CD4-positive, alpha-beta memory T cell (primary cell): ENCODE results near the gene ROBO3. TPM values are rescaled to one million over a fixed set of nuclear protein-coding genes. Genes with fewer than 3 reads are reported as not detected.

Experiments used
- CTCF ChIA-PET: fragments of 350-600 bp; sonication (Branson Sonifier 250); formaldehyde crosslinking; loops from one replicate; lab custom pipeline; 2021; ENCODE audit warnings: inconsistent platforms; ENCODE audit not compliant: partially characterized antibody; lab: Charles Lee
- POLR2A ChIA-PET: fragments of 350-600 bp; sonication (Branson Sonifier 250); formaldehyde crosslinking; loops from one replicate; lab custom pipeline; 2021; ENCODE audit not compliant: partially characterized antibody; lab: Charles Lee
- DNase-seq, 5 donors: peaks; one replicate each; pipeline versions ENCODE4 v3.0.0 to v3.0.0-alpha.2; 2020 to 2022; ENCODE audit warnings: mixed read lengths in 1 of 5
- H3K27ac ChIP-seq: one replicate; pipeline ENCODE4 v1.7.0; 2013; ENCODE audit warnings: low read depth, low read length
- H3K27me3 ChIP-seq: 2 replicates; pipeline ENCODE4 v1.7.0; 2013; ENCODE audit warnings: mild to moderate bottlenecking, low read length, moderate library complexity; ENCODE audit not compliant: insufficient read depth
- H3K36me3 ChIP-seq: 2 replicates; pipeline ENCODE4 v1.7.0; 2013; ENCODE audit warnings: mild to moderate bottlenecking, low read length, moderate library complexity; ENCODE audit not compliant: insufficient read depth
- H3K4me1 ChIP-seq: 2 replicates; pipeline ENCODE4 v1.7.0; 2013; ENCODE audit warnings: mild to moderate bottlenecking, low read length, moderate library complexity; ENCODE audit not compliant: insufficient read depth
- H3K4me3 ChIP-seq, 2 donors: one replicate each; pipeline ENCODE4 v1.7.0; 2013; ENCODE audit warnings: low read length in 2 of 2, mild to moderate bottlenecking in 1 of 2
- H3K9me3 ChIP-seq, 2 donors: one replicate each; pipeline ENCODE4 v1.7.0; 2013; ENCODE audit warnings: low read length in 2 of 2, control low read depth in 1 of 2; ENCODE audit not compliant: control insufficient read depth in 1 of 2
- H3K27ac Mint-ChIP-seq, 7 donors: one replicate each; pipeline ENCODE4 v1.8.0; 2020 to 2021; ENCODE audit warnings: mixed read lengths in 7 of 7, mild to moderate bottlenecking in 6 of 7, inconsistent platforms in 3 of 7, moderate library complexity in 3 of 7
- H3K27me3 Mint-ChIP-seq, 2 donors: one replicate each; pipeline ENCODE4 v1.8.0; 2020 to 2021; ENCODE audit warnings: mixed read lengths in 2 of 2
- H3K36me3 Mint-ChIP-seq, 2 donors: one replicate each; pipeline ENCODE4 v1.8.0; 2020 to 2021; ENCODE audit warnings: mixed read lengths in 2 of 2, inconsistent platforms in 1 of 2, mild to moderate bottlenecking in 1 of 2
- H3K4me1 Mint-ChIP-seq, 4 donors: one replicate each; pipeline ENCODE4 v1.8.0; 2020 to 2021; ENCODE audit warnings: mixed read lengths in 4 of 4, mild to moderate bottlenecking in 1 of 4
- H3K4me3 Mint-ChIP-seq, 8 donors: one replicate each; pipeline ENCODE4 v1.8.0; 2020 to 2021; ENCODE audit warnings: mixed read lengths in 8 of 8, mild to moderate bottlenecking in 7 of 8, moderate library complexity in 6 of 8, inconsistent platforms in 3 of 8
- H3K9me3 Mint-ChIP-seq, 8 donors: one replicate each; pipeline ENCODE4 v1.8.0; 2020 to 2021; ENCODE audit warnings: mixed read lengths in 8 of 8, mild to moderate bottlenecking in 5 of 8, inconsistent platforms in 3 of 8, moderate library complexity in 1 of 8
- intact Hi-C: fragments of 100-400 bp; cut with micrococcal nuclease; formaldehyde crosslinking; loops from one replicate; pipeline ENCODE4 v1.15.1; 2023
- polyA plus RNA-seq, 2 donors: library from polyadenylated mRNA; unstranded; fragments of 300-500 nt; fragmentation: Illumina TruSeq; gene quantifications; one replicate each; pipeline ENCODE4 v1.2.3, GENCODE V29; 2021
- total RNA-seq, 2 experiments: library from RNA; stranded (reverse); gene quantifications; one replicate each; pipeline ENCODE4 v1.2.3, GENCODE V29; 2021

Gene ROBO3
- total and polyA plus RNA-seq, 4 experiments from 2014 or later: 0.70 to 18.1 (median 9.1) TPM

DNA sequence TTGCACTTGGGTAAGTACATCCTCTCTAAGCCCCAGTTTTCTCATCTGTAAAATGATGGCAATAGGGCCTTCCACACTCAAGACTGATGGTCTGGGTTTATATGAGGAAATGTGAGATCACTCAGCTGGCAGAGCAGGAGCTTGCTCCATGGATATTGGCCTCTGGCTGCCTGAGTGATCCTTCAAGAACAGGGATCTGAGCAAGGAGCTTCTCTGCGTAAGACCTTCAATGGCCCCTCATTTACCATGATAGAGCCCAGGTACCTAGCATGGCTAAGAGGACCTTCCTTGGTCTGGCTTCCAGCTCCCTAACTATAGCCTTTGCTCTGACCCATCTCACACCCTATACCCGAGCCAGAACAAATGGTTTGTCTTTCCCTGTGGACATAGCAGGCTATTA, 26.9 kb downstream of the ROBO3 start:
- Histone ChIP-seq H3K27ac (no peak overlapping the region), H3K27me3 (no peaks in the 10 kb centered on the region), H3K36me3 (no peaks in the 10 kb centered on the region), H3K4me3 (no peak overlapping the region), H3K4me1 (no peaks in the 10 kb centered on the region), H3K9me3 (no peaks in the 10 kb centered on the region)
- DNase-seq: no peak
- POLR2A ChIA-PET: no interaction called here
- Mint-ChIP-seq H3K9me3 (no peaks in the 10 kb centered on the region), H3K27ac (no peak overlapping the region), H3K36me3 (no peaks in the 10 kb centered on the region), H3K4me3 (no peak overlapping the region), H3K27me3 (peaks cover 2 to 3% of the 10 kb centered on the region in 2 donors), H3K4me1 (no peaks in the 10 kb centered on the region)
- CTCF ChIA-PET: interaction anchor here (1.3 to 2.3 kb wide), 2 partner anchors 9 to 26 kb away, joined by 5 to 8 read pairs; partner anchors contain the start of gene ROBO3
- intact Hi-C loops: no loop called here

DNA sequence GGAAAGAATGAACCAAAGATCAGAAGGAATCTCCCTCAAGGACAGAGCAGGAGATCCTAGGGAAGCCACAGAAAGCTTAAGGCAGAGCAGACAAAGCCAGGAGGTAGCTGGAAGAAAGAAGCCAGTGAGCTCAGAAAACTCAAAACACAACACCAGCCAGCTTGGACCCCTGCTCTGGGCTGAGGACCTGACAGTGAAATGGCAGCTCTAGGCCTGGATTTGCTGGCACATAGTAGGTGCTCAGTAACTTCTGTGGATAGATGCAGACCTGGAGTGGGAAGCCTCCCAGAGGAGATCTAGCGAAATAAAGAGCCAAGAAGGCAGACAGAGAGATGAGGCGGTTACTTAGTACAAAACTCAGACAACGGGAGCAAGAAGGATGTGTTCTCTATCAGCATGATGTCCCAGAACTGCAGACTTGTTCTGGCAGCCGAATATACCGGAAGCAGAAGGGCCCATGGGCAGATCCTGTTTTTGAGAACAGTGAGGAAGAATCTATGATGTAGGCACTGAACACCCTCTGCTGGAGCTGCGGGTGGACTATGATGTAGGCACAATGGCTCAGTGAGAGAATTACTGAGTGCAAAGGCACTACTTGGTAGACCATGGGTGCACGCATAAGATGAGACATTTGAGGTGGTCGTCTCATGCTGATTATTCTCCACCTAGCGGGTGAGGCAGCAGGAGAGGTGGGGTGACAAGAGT, 27.7 kb downstream of the ROBO3 start:
- H3K4me3 ChIP-seq: no peak overlapping the region
- intact Hi-C loops: no loop called here
- CTCF ChIA-PET: interaction anchor here (1.3 to 2.3 kb wide), 3 partner anchors 10 to 27 kb away, joined by 4 to 8 read pairs (median 5); partner anchors contain the start of gene ROBO3
- Mint-ChIP-seq H3K27ac (peak overlapping the region in 2 of 7 donors; percentile 20 to 29), H3K4me3 (no peak overlapping the region), H3K4me1 (no peaks in the 10 kb centered on the region), H3K36me3 (no peaks in the 10 kb centered on the region), H3K27me3 (peaks cover 2 to 3% of the 10 kb centered on the region in 2 donors), H3K9me3 (no peaks in the 10 kb centered on the region)
- POLR2A ChIA-PET: no interaction called here
- no peaks in the 10 kb centered on the region for H3K27me3 ChIP-seq
- H3K36me3 ChIP-seq: no peaks in the 10 kb centered on the region
- no peaks in the 10 kb centered on the region for H3K4me1 ChIP-seq
- H3K27ac ChIP-seq: no peak overlapping the region
- H3K9me3 ChIP-seq: no peaks in the 10 kb centered on the region
- DNase-seq: no peak

DNA sequence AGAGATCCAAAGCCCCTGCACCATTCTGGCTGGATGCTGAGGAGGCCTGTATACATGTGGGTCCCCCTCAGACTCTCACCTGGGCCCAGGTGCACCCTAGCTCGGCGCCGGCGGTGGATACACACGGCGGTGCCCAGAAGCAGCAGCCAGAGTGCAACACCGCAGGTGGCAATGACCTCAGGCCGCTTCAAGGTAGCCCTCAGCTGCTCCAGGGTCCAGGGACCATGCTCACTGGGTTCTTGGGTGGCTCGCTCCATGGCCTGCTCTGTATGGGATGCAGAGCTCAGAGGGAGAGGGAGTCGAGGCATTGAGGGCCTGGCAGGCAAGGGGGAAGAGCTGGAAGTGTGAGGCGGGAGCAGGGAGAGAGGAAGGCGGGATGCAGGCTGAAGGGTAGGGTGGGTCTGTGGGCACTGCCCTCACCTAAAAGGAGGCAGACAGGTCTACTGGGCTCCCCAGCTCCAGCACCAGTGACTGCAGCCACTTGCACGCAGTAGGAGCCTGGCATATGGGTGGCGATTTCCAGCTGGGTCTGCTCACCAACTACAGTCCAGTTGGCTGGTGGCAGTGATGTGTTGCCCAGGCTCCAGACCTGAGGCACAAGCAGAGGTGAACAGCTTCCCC, 28.7 kb downstream of the ROBO3 start:
- H3K9me3 Mint-ChIP-seq: no peaks in the 10 kb centered on the region
- H3K27ac Mint-ChIP-seq: no peak overlapping the region
- no peak for DNase-seq
- H3K36me3 Mint-ChIP-seq: no peaks in the 10 kb centered on the region
- Histone ChIP-seq H3K4me1 (no peaks in the 10 kb centered on the region), H3K27me3 (no peaks in the 10 kb centered on the region), H3K9me3 (no peaks in the 10 kb centered on the region), H3K36me3 (no peaks in the 10 kb centered on the region), H3K27ac (no peak overlapping the region), H3K4me3 (no peak overlapping the region)
- POLR2A ChIA-PET: no interaction called here
- H3K4me1 Mint-ChIP-seq: no peaks in the 10 kb centered on the region
- CTCF ChIA-PET: interaction anchor here (1.6 kb wide), 1 partner anchor 18 kb away, joined by 4 read pairs; no protein-coding TSS in a partner anchor
- peaks cover 2 to 3% of the 10 kb centered on the region in 2 donors for H3K27me3 Mint-ChIP-seq
- intact Hi-C loops: no loop called here
- no peak overlapping the region for H3K4me3 Mint-ChIP-seq

DNA sequence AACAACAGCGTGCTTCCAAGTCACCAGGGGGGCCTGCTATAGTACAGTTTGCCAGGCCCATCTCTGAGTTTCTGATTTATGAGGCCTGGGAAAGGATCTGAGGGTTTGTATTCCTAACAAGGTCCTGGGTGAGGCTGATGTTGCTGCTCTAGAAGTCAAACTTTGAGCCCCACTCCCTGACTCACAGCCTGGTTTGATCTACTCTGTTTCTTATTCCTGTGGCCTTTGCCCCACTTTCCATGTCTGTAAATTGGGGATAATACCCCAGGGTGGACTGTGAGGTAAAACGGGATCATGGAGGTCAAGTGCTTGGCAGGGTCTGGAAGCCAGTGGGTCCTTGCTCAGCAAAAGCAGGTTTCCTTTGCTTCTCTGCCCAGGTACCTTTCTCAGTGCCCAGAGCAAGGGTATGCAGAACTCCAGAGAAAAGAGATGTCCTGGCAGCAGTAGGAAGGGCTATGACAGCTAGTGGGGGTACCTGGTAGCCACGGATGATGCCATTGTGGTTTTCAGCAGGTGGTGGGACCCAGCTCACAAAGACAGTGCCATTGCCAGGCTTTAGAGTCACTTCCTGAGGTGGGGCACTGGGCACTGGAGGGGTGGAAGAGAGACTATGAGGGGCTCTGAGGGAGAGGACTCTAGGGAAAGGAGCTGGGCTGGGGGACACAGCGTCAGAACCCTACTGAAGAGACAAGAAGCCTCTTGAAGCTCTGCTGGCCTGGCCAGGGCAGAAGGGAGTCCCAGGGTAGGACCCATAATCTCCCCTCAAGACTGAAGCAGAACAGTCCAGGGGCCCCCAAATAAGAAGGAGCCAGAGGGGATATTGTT, 29.6 kb downstream of the ROBO3 start:
- Histone ChIP-seq H3K27me3 (no peaks in the 10 kb centered on the region), H3K9me3 (no peaks in the 10 kb centered on the region), H3K4me1 (no peaks in the 10 kb centered on the region), H3K27ac (no peak overlapping the region), H3K36me3 (no peaks in the 10 kb centered on the region), H3K4me3 (no peak overlapping the region)
- Mint-ChIP-seq H3K4me1 (no peaks in the 10 kb centered on the region), H3K36me3 (no peaks in the 10 kb centered on the region), H3K27me3 (peaks cover 2 to 3% of the 10 kb centered on the region in 2 donors), H3K27ac (peak overlapping the region in 1 of 7 donors; percentile 50), H3K4me3 (no peak overlapping the region), H3K9me3 (no peaks in the 10 kb centered on the region)
- ChIA-PET CTCF (no interaction called here), POLR2A (no interaction called here)
- intact Hi-C loops: no loop called here
- DNase-seq: no peak

DNA sequence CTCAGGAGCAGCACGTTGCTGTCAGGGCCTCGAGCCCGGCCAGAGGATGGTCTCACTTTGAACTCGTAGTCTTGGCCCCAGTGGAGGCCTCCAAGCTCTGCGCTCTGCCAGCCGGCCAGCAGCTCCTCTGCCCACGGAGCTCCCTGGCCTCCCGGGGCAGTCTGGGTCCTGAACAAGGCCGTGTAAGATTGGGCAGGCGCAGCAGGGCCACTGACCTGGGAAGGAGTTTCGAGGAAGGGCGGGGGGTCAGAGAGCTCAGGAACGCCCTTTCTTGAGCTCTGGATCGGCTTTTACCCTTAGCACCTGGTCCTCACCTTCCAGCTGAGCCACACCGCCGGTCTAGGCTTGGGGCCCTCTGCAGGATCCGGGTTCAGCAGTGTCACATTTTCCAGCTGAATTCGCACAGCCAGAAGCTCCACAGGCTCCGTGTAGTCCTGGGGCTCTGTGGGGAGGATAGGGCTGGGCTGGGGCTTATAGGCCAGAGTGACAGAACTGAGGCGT, 30.3 kb downstream of the ROBO3 start:
- no peaks in the 10 kb centered on the region for H3K4me1 ChIP-seq
- intact Hi-C loops: no loop called here
- H3K27me3 ChIP-seq: no peaks in the 10 kb centered on the region
- H3K27ac ChIP-seq: no peak overlapping the region
- H3K36me3 ChIP-seq: no peaks in the 10 kb centered on the region
- no peaks in the 10 kb centered on the region for H3K4me1 Mint-ChIP-seq
- no peaks in the 10 kb centered on the region for H3K9me3 Mint-ChIP-seq
- CTCF ChIA-PET: no interaction called here
- no peaks in the 10 kb centered on the region for H3K9me3 ChIP-seq
- no peak overlapping the region for H3K4me3 ChIP-seq
- H3K4me3 Mint-ChIP-seq: no peak overlapping the region
- H3K27me3 Mint-ChIP-seq: peaks cover 2 to 3% of the 10 kb centered on the region in 2 donors
- H3K36me3 Mint-ChIP-seq: no peaks in the 10 kb centered on the region
- POLR2A ChIA-PET: no interaction called here
- DNase-seq: no peak
- peak overlapping the region in 1 of 7 donors; percentile 17 for H3K27ac Mint-ChIP-seq

DNA sequence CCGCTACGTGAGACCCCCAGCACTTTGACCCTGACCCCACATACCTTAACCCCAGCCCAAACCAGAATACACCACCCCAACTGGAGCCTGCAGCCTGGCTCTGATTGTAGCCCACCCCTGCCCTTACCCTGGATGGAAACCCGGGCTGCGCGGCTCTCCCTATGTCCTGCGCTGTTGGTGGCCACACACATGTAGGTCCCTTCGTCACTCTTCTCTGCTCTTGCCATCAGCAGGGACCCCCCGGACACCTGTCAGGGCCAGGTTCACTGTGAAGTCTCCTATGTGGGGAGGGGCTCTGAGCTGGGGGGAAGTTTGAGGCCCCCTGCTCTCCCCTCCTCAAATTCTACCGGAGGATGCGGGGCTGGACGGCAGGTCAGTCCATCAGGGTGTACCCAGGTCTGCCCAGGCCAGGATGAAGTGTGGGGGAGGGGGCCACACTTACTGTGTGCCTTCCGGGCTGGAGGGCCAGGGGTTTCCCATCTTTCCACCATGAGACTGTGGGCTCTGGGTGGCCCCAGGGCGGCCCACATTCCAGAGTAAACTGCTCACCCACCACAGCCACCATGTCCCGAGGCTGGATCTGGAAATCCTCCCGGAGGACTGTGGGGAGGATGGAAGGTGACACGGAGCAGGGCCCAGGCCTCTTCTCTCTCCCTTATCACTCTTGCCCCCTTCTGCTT, 31.0 kb downstream of the ROBO3 start:
- no peak overlapping the region for H3K27ac ChIP-seq
- Mint-ChIP-seq H3K27ac (peak overlapping the region in 1 of 7 donors; percentile 17), H3K9me3 (no peaks in the 10 kb centered on the region), H3K4me1 (no peaks in the 10 kb centered on the region), H3K36me3 (no peaks in the 10 kb centered on the region), H3K27me3 (peaks cover 2% of the 10 kb centered on the region in 2 donors), H3K4me3 (no peak overlapping the region)
- intact Hi-C loops: no loop called here
- no peaks in the 10 kb centered on the region for H3K36me3 ChIP-seq
- DNase-seq: no peak
- no peaks in the 10 kb centered on the region for H3K27me3 ChIP-seq
- CTCF ChIA-PET: no interaction called here
- POLR2A ChIA-PET: no interaction called here
- H3K9me3 ChIP-seq: no peaks in the 10 kb centered on the region
- no peaks in the 10 kb centered on the region for H3K4me1 ChIP-seq
- no peak overlapping the region for H3K4me3 ChIP-seq
